ENCODE measurements around the gene RAB29. TPM values are rescaled to one million over a fixed set of nuclear protein-coding genes. Genes with fewer than 3 reads are reported as not detected.
A peak's percentile ranks its signal among the peaks of the same experiment; 100 is the strongest.

The RAB29 gene
- total and polyA plus RNA-seq, 9 of the 15 experiments (the other 6 are each of a cell fraction or from before 2014, with no cell fraction given): 6.3 to 17.6 (median 8.0) TPM

DNA sequence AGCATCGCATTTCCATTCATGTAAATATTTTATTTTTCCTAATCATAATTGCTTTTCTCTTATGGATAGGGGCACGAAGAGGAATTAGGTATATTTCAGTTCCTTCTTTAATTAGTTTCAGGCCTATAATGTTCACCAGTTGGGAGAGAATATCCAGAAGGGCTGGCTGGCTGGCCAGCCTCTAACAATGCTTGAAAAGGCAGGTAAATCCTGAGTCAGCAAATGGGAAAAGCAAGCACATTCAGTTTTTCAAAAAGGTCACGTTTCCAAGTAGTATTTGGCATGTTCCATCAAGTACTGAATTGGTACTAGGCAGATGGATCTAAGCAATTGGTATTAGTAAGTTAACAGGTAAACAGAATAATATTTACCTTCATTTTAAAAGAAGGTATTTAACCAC, 8.0 kb downstream of the RAB29 start (continued):
- no peak for TF ChIP-seq NR4A1 (CRISPR knock-in tag; IDR thresholded peaks at IDR 0.05)
- TF ChIP-seq NR4A1 (tag; IDR thresholded peaks at IDR 0.05): no peak
- TF ChIP-seq, protein P1, sequence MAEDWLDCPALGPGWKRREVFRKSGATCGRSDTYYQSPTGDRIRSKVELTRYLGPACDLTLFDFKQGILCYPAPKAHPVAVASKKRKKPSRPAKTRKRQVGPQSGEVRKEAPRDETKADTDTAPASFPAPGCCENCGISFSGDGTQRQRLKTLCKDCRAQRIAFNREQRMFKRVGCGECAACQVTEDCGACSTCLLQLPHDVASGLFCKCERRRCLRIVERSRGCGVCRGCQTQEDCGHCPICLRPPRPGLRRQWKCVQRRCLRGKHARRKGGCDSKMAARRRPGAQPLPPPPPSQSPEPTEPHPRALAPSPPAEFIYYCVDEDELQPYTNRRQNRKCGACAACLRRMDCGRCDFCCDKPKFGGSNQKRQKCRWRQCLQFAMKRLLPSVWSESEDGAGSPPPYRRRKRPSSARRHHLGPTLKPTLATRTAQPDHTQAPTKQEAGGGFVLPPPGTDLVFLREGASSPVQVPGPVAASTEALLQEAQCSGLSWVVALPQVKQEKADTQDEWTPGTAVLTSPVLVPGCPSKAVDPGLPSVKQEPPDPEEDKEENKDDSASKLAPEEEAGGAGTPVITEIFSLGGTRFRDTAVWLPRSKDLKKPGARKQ (CRISPR knock-in tag; IDR thresholded peaks at IDR 0.05): no peak
- TF ChIP-seq, protein P2, sequence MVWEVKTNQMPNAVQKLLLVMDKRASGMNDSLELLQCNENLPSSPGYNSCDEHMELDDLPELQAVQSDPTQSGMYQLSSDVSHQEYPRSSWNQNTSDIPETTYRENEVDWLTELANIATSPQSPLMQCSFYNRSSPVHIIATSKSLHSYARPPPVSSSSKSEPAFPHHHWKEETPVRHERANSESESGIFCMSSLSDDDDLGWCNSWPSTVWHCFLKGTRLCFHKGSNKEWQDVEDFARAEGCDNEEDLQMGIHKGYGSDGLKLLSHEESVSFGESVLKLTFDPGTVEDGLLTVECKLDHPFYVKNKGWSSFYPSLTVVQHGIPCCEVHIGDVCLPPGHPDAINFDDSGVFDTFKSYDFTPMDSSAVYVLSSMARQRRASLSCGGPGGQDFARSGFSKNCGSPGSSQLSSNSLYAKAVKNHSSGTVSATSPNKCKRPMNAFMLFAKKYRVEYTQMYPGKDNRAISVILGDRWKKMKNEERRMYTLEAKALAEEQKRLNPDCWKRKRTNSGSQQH (CRISPR knock-in tag; IDR thresholded peaks at IDR 0.05): no peak
- TF ChIP-seq, protein P3, sequence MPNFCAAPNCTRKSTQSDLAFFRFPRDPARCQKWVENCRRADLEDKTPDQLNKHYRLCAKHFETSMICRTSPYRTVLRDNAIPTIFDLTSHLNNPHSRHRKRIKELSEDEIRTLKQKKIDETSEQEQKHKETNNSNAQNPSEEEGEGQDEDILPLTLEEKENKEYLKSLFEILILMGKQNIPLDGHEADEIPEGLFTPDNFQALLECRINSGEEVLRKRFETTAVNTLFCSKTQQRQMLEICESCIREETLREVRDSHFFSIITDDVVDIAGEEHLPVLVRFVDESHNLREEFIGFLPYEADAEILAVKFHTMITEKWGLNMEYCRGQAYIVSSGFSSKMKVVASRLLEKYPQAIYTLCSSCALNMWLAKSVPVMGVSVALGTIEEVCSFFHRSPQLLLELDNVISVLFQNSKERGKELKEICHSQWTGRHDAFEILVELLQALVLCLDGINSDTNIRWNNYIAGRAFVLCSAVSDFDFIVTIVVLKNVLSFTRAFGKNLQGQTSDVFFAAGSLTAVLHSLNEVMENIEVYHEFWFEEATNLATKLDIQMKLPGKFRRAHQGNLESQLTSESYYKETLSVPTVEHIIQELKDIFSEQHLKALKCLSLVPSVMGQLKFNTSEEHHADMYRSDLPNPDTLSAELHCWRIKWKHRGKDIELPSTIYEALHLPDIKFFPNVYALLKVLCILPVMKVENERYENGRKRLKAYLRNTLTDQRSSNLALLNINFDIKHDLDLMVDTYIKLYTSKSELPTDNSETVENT (CRISPR knock-in tag; IDR thresholded peaks at IDR 0.05): no peak
- peak; percentile 81 for TF ChIP-seq MAFF (IDR thresholded peaks at IDR 0.05; ENCODE audit: low read length)
- no peak for TF ChIP-seq CXXC5 (CRISPR knock-in tag; IDR thresholded peaks at IDR 0.05)
- TF ChIP-seq ZNF274 (IDR thresholded peaks at IDR 0.05; ENCODE audit: borderline replicate concordance, low read depth, low read length): no peak
- TF ChIP-seq XRCC3 (IDR thresholded peaks at IDR 0.05): no peak

Data from K562 (cell line).